H9 (cell line): ENCODE results near the gene ZNF8. TPM values are rescaled to one million over a fixed set of nuclear protein-coding genes. Genes with fewer than 3 reads are reported as not detected.

Experiments used
- DNase-seq: peaks from one replicate; pipeline ENCODE4 v3.0.0-alpha.2; 2017
- H2AFZ ChIP-seq: one replicate; pipeline ENCODE4 v1.6.1; 2013; ENCODE audit warnings: mild to moderate bottlenecking, low read length, control low read depth, moderate library complexity
- H2AK5ac ChIP-seq: 2 replicates; pipeline ENCODE4 v1.6.1; 2013; ENCODE audit warnings: low read length, control low read depth, mixed read lengths; ENCODE audit not compliant: insufficient read length
- H2BK120ac ChIP-seq: one replicate; pipeline ENCODE4 v1.6.1; 2013; ENCODE audit warnings: low read depth, mild to moderate bottlenecking, low read length, control low read depth, inconsistent platforms; ENCODE audit not compliant: poor library complexity, severe bottlenecking
- H2BK12ac ChIP-seq: 2 replicates; pipeline ENCODE4 v1.6.1; 2013; ENCODE audit warnings: low read length, control low read depth, mixed read lengths, low read depth; ENCODE audit not compliant: insufficient read length
- H2BK15ac ChIP-seq: 2 replicates; pipeline ENCODE4 v1.6.1; 2013; ENCODE audit warnings: low read depth, low read length, control low read depth
- H2BK20ac ChIP-seq: one replicate; pipeline ENCODE4 v1.6.1; 2013; ENCODE audit warnings: low read depth, mild to moderate bottlenecking, low read length, control low read depth, inconsistent platforms; ENCODE audit not compliant: poor library complexity, severe bottlenecking
- H2BK5ac ChIP-seq: 2 replicates; pipeline ENCODE4 v1.6.1; 2013; ENCODE audit warnings: low read length, control low read depth, mixed read lengths; ENCODE audit not compliant: insufficient read length
- H3K14ac ChIP-seq: 2 replicates; pipeline ENCODE4 v1.6.1; 2013; ENCODE audit warnings: low read length, control low read depth; ENCODE audit not compliant: insufficient read depth
- H3K18ac ChIP-seq: 2 replicates; pipeline ENCODE4 v1.6.1; 2013; ENCODE audit warnings: low read depth, mild to moderate bottlenecking, mixed read lengths, low read length, control low read depth; ENCODE audit not compliant: insufficient read length
- H3K23ac ChIP-seq: 2 replicates; pipeline ENCODE4 v1.6.1; 2013; ENCODE audit warnings: low read length, control low read depth, mixed read lengths, low read depth; ENCODE audit not compliant: insufficient read length
- H3K23me2 ChIP-seq: 2 replicates; pipeline ENCODE4 v1.6.1; 2013; ENCODE audit warnings: low read depth, mild to moderate bottlenecking, mixed read lengths, low read length, control low read depth; ENCODE audit not compliant: insufficient read length, poor library complexity, severe bottlenecking
- H3K27ac ChIP-seq: 2 replicates; pipeline ENCODE4 v1.5.1; 2013; ENCODE audit warnings: low read length, control low read depth, mixed read lengths, low read depth; ENCODE audit not compliant: insufficient read length
- H3K27me3 ChIP-seq: 2 replicates; pipeline ENCODE4 v1.6.1; 2013; ENCODE audit warnings: low read length, control low read depth, inconsistent platforms; ENCODE audit not compliant: insufficient read depth
- H3K4ac ChIP-seq: 2 replicates; pipeline ENCODE4 v1.6.1; 2013; ENCODE audit warnings: low read depth, mild to moderate bottlenecking, control low read depth, inconsistent platforms, low read length, moderate library complexity
- H3K4me1 ChIP-seq: 2 replicates; pipeline ENCODE4 v1.6.1; 2013; ENCODE audit warnings: low read length, control low read depth, inconsistent platforms; ENCODE audit not compliant: insufficient read depth
- H3K4me2 ChIP-seq: 2 replicates; pipeline ENCODE4 v1.6.1; 2013; ENCODE audit warnings: low read length, control low read depth, mixed read lengths; ENCODE audit not compliant: insufficient read length, insufficient read depth
- H3K56ac ChIP-seq: 2 replicates; pipeline ENCODE4 v1.6.1; 2013; ENCODE audit warnings: low read depth, mild to moderate bottlenecking, mixed read lengths, low read length, control low read depth; ENCODE audit not compliant: insufficient read length
- H3K79me1 ChIP-seq: 2 replicates; pipeline ENCODE4 v1.6.1; 2013; ENCODE audit warnings: low read depth, mild to moderate bottlenecking, moderate library complexity, low read length, control low read depth, inconsistent platforms; ENCODE audit not compliant: insufficient read depth, poor library complexity, severe bottlenecking
- H3K79me2 ChIP-seq: 2 replicates; pipeline ENCODE4 v1.6.1; 2013; ENCODE audit warnings: low read length, control low read depth, inconsistent platforms; ENCODE audit not compliant: insufficient read depth
- H3K9ac ChIP-seq: 2 replicates; pipeline ENCODE4 v1.6.1; 2013; ENCODE audit warnings: low read length, control low read depth, mixed read lengths; ENCODE audit not compliant: insufficient read length; ENCODE audit errors: extremely low read depth
- H3K9me3 ChIP-seq: one replicate; pipeline ENCODE4 v1.6.1; 2013; ENCODE audit warnings: low read depth, low read length, inconsistent platforms; ENCODE audit not compliant: control insufficient read depth
- H3T11ph ChIP-seq: one replicate; pipeline ENCODE4 v1.6.1; 2013; ENCODE audit warnings: mild to moderate bottlenecking, low read length, control low read depth, inconsistent platforms
- H4K20me1 ChIP-seq: one replicate; pipeline ENCODE4 v1.6.1; 2013; ENCODE audit not compliant: control insufficient read depth, insufficient read length, insufficient read depth
- H4K5ac ChIP-seq: 2 replicates; pipeline ENCODE4 v1.6.1; 2013; ENCODE audit warnings: low read depth, mild to moderate bottlenecking, mixed read lengths, low read length, control low read depth; ENCODE audit not compliant: insufficient read length
- H4K8ac ChIP-seq: replicated peaks from 2 replicates; pipeline ENCODE4 v1.6.1; 2013; ENCODE audit warnings: low read length, control low read depth, mixed read lengths, low read depth; ENCODE audit not compliant: insufficient read length
- H4K91ac ChIP-seq: 2 replicates; pipeline ENCODE4 v1.6.1; 2013; ENCODE audit warnings: low read depth, mild to moderate bottlenecking, moderate library complexity, mixed read lengths, low read length, control low read depth; ENCODE audit not compliant: insufficient read length
- H3K27ac Mint-ChIP-seq, 3 experiments: 2 replicates in 2 of 3; 3 replicates in 1 of 3; pipeline ENCODE4 v1.8.0; 2020 to 2021; ENCODE audit warnings: mixed read lengths in 3 of 3, mild to moderate bottlenecking in 1 of 3, moderate library complexity in 1 of 3
- H3K27me3 Mint-ChIP-seq: 2 replicates; pipeline ENCODE4 v1.8.0; 2021; ENCODE audit warnings: low read depth, mild to moderate bottlenecking, moderate library complexity, mixed read lengths
- H3K36me3 Mint-ChIP-seq, 3 experiments: 2 replicates in 2 of 3; 3 replicates in 1 of 3; pipeline ENCODE4 v1.8.0; 2020 to 2021; ENCODE audit warnings: low read depth in 3 of 3, mixed read lengths in 3 of 3; ENCODE audit not compliant: insufficient read depth in 1 of 3
- H3K4me1 Mint-ChIP-seq, 2 experiments: 2 replicates each; pipeline ENCODE4 v1.8.0; 2020; ENCODE audit warnings: mixed read lengths in 2 of 2
- H3K4me3 Mint-ChIP-seq, 2 experiments: 2 replicates in 1 of 2; 3 replicates in 1 of 2; pipeline ENCODE4 v1.8.0; 2020 to 2021; ENCODE audit warnings: mild to moderate bottlenecking in 2 of 2, mixed read lengths in 2 of 2, moderate library complexity in 1 of 2
- H3K9me3 Mint-ChIP-seq, 2 experiments: 2 replicates in 1 of 2; 3 replicates in 1 of 2; pipeline ENCODE4 v1.8.0; 2020; ENCODE audit warnings: mild to moderate bottlenecking in 2 of 2, mixed read lengths in 2 of 2, moderate library complexity in 1 of 2
- CTCF ChIP-seq: fragments of 200-600 bp; sonication (generic); conservative IDR thresholded peaks from 3 replicates; pipeline ENCODE4 v1.8.0; 2021; ENCODE audit warnings: antibody characterized with exemption, mild to moderate bottlenecking
- WGBS: extraction: QIAGEN DNeasy Blood & Tissue Kit; methylation state at CpG from one replicate; pipeline ENCODE4 v1.1.7; 2013; ENCODE audit warnings: missing lambda C conversion rate, low lambda C conversion rate, mixed read lengths; ENCODE audit not compliant: insufficient read length; ENCODE audit errors: extremely low coverage; 5-methylcytosine and 5-hydroxymethylcytosine counted together
- total RNA-seq: library from RNA; stranded (reverse); gene quantifications from 2 replicates; pipeline ENCODE4 v1.2.1, GENCODE V29; 2021

Gene ZNF8
- total RNA-seq, 1 experiment from 2014 or later = 17.3 TPM

- TF ChIP-seq CTCF = no peak
- no peaks in the 10 kb centered on the region for H3K9me3 ChIP-seq
- H3K4me1 ChIP-seq = no peaks in the 10 kb centered on the region
- H2BK20ac ChIP-seq = no peak overlapping the region
- no peak for DNase-seq
- H3K79me1 ChIP-seq = no peaks in the 10 kb centered on the region
- H3K9ac ChIP-seq = peak overlapping the region; percentile 50
- Mint-ChIP-seq H3K27ac (no peak overlapping the region), H3K4me1 (peaks cover 4 to 5% of the 10 kb centered on the region in 2 experiments; a peak in 3 of 4 replicates), H3K27me3 (no peaks in the 10 kb centered on the region), H3K9me3 (no peaks in the 10 kb centered on the region), H3K4me3 (no peak overlapping the region), H3K36me3 (no peaks in the 10 kb centered on the region; a peak in 1 of 7 replicates)
- H3K18ac ChIP-seq = no peak overlapping the region
- no peak overlapping the region for H4K8ac ChIP-seq
- peaks cover 10% of the 10 kb centered on the region for H3K23me2 ChIP-seq
- no peak overlapping the region for H4K5ac ChIP-seq
- H3K4ac ChIP-seq = no peak overlapping the region
- no peak overlapping the region for H3K14ac ChIP-seq
- H3K79me2 ChIP-seq = no peaks in the 10 kb centered on the region
- H4K91ac ChIP-seq = no peak overlapping the region
- H3K23ac ChIP-seq = no peak overlapping the region
- no CpG with 5 or more reads among the region's 6 CpGs for WGBS
- no peak overlapping the region for H2BK12ac ChIP-seq
- H2BK15ac ChIP-seq = no peak overlapping the region
- H3T11ph ChIP-seq = no peak overlapping the region
- H4K20me1 ChIP-seq = peaks cover 5% of the 10 kb centered on the region
- no peak overlapping the region for H2AK5ac ChIP-seq
- no peak overlapping the region for H2BK120ac ChIP-seq
- H3K4me2 ChIP-seq = peak overlapping the region; percentile 86
- no peaks in the 10 kb centered on the region for H3K27me3 ChIP-seq
- no peak overlapping the region for H2BK5ac ChIP-seq
- H2AFZ ChIP-seq = no peak overlapping the region
- no peak overlapping the region for H3K27ac ChIP-seq
- no peak overlapping the region for H3K56ac ChIP-seq
These were observed 46.7 kb downstream of the ZNF8 start for GRCh38 chr19:58325311-58326022.
